ENCODE results near the gene KLC4. TPM values are rescaled to one million over a fixed set of nuclear protein-coding genes. Genes with fewer than 3 reads are reported as not detected.

The KLC4 gene
- total RNA-seq, 6 donors from 2014 or later = 31.2 to 155 (median 37.7) TPM

DNA sequence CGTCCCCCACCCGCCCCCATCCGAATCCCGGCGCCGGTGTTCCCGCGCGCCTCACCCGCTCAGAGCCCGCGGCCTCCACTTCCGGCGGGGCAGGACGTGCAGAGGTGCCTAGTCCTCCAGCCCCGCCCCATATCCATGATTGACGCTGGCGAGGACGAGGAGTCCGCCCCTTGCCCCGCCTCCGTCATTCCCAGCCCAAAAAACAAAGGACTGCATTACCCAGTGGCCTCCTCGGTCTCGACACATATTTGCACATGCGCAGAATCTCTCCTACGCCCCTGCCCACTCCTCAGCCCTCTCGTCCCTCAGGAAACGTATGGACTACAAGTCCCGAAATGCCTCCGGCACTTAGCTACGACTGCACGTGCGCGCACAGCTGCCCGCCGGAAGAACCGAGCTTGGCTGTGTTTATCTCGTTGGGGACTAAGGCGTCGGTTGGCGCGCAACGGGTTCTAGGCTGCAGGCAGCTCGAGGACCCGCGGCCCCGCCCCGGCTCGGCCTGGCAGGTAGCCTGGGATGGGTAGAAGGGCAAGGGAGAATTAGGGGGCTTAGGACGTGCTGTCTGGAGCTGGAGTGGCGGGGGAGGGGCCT, 45.5 kb upstream of the KLC4 start, which contains the start of the genes KLHDC3 and MEA1:
Gene KLHDC3, plus strand, starts transcription at position 407 of the 591 bp plus-strand sequence. CDS start 2,944 bp downstream, outside the sequence.
Gene MEA1, minus strand, starts transcription at position 104 of the 591 bp plus-strand sequence. CDS start 133 bp downstream, outside the sequence.
- H3K4me1 ChIP-seq = peaks cover 36 to 46% (median 41%) of the 10 kb centered on the region in 4 donors

DNA sequence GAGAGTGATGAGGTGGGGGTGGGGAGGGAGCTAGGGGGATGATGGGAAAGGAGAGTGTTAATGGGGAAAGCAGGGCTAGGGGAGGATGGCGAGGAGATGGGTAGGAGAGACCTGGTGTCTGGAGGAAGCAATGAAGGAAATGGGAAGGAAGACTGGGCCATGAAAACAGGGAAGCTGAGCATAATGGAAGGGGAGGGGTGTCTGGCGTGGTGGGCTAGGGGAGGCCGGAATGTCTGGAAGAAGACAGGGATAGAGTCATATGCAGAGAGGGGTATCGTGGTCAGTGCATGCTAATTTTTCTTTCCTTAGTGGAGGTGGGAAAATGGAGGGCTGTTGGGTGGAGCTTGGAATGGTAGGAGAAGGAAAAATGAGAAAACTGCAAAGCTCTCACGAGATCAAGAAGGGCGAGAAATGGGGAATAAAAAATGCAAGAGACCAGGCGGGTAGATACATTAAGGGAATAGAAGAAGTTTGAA, 45.0 kb upstream of the KLC4 start:
- Histone ChIP-seq H3K9me3 (no peaks in the 10 kb centered on the region), H3K27ac (peak overlapping the region; percentile 70 to 91 (median 80)), H3K36me3 (peaks cover 18 to 55% (median 44%) of the 10 kb centered on the region in 4 donors), H3K4me1 (peaks cover 36 to 46% (median 41%) of the 10 kb centered on the region in 4 donors), H3K4me3 (peak overlapping the region; percentile 77 to 97 (median 81)), H3K27me3 (no peaks in the 10 kb centered on the region)
- WGBS, 2 donors = 0 to 1% methylated on average over 7 of the region's 7 CpGs
- DNase-seq (no peak), ATAC-seq (ENCODE audit: low FRiP score in 2 of 2) (no peak)
- TF ChIP-seq POLR2AphosphoS5 (IDR thresholded peaks at IDR 0.05) (no peak), EP300 (IDR thresholded peaks at IDR 0.05) (no peak), POLR2A (IDR thresholded peaks at IDR 0.05) (no peak)
- TF ChIP-seq, protein P1, sequence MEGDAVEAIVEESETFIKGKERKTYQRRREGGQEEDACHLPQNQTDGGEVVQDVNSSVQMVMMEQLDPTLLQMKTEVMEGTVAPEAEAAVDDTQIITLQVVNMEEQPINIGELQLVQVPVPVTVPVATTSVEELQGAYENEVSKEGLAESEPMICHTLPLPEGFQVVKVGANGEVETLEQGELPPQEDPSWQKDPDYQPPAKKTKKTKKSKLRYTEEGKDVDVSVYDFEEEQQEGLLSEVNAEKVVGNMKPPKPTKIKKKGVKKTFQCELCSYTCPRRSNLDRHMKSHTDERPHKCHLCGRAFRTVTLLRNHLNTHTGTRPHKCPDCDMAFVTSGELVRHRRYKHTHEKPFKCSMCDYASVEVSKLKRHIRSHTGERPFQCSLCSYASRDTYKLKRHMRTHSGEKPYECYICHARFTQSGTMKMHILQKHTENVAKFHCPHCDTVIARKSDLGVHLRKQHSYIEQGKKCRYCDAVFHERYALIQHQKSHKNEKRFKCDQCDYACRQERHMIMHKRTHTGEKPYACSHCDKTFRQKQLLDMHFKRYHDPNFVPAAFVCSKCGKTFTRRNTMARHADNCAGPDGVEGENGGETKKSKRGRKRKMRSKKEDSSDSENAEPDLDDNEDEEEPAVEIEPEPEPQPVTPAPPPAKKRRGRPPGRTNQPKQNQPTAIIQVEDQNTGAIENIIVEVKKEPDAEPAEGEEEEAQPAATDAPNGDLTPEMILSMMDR (IDR thresholded peaks at IDR 0.05) = no peak

More for the DNA sequence above, 45.5 kb upstream of the KLC4 start, which contains the start of the genes KLHDC3 and MEA1:
- peak; percentile 98 to 99 for ATAC-seq (ENCODE audit: low FRiP score in 2 of 2)
- TF ChIP-seq POLR2AphosphoS5 (IDR thresholded peaks at IDR 0.05) (peak; percentile 80 to 87), POLR2A (IDR thresholded peaks at IDR 0.05) (peak in 1 of 4 donors; percentile 70)
- TF ChIP-seq, protein P1 (IDR thresholded peaks at IDR 0.05) = no peak
- Histone ChIP-seq H3K27ac (peak within 1 kb of the TSS; percentile 74 to 91 (median 84)), H3K9me3 (no peaks in the 10 kb centered on the region), H3K27me3 (no peaks in the 10 kb centered on the region), H3K4me3 (peak within 1 kb of the TSS; percentile 77 to 97 (median 81)), H3K36me3 (peaks cover 15 to 55% (median 45%) of the 10 kb centered on the region in 4 donors)
- peak; percentile 96 to 100 for DNase-seq
- 1% methylated on average over 22 to 33 of the region's 51 CpGs for WGBS, 2 donors

DNA sequence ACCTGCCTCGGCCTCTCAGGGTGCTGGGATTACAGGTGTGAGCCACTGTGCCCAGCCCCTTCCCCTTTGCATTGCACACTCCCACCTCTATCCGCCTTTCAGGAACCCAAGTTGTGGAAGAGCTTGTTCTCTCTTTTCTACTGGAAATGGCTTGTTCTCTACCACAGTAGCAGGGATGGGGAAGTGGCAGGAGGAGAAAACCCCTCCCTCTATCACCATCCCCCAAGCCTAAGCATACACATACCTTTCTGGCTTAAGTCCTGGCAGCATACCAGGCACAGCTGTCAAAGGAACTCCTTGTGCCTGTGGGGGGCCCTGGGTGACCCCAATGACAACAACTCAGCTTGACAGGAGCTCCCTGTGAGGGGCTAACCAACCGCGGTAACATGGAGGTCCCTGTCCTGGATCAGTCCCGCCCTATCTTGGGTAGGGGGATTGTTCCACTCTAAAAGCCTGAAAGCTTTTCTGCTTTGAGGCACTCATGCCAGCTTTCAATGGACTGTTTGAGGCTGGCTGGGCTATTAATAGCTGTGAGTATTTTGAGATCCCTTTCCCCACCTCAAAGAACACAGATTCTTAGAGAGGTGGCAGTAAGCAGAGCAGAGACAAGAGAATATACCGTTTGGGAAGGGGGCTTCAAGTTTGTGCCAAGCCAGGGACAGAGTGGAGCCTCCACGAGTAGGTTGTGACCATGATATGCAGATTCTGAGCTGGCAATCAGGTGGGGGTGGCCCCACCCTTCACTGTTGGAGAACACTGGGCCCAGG, 43.1 kb upstream of the KLC4 start:
- Histone ChIP-seq H3K36me3 (peaks cover 18 to 42% (median 30%) of the 10 kb centered on the region in 4 donors), H3K27ac (peak overlapping the region in 1 of 4 donors; percentile 26), H3K9me3 (no peaks in the 10 kb centered on the region), H3K4me1 (peaks cover 43 to 53% (median 49%) of the 10 kb centered on the region in 4 donors), H3K4me3 (peak overlapping the region in 1 of 4 donors; percentile 16), H3K27me3 (no peaks in the 10 kb centered on the region)
- DNase-seq (no peak), ATAC-seq (ENCODE audit: low FRiP score in 2 of 2) (no peak)
- 70 to 87% methylated on average over 7 of the region's 7 CpGs for WGBS, 2 donors
- no peak for TF ChIP-seq POLR2A (IDR thresholded peaks at IDR 0.05)
- TF ChIP-seq EP300 (IDR thresholded peaks at IDR 0.05) = no peak
- TF ChIP-seq, protein P1 (IDR thresholded peaks at IDR 0.05) = no peak
- TF ChIP-seq POLR2AphosphoS5 (IDR thresholded peaks at IDR 0.05) = no peak

DNA sequence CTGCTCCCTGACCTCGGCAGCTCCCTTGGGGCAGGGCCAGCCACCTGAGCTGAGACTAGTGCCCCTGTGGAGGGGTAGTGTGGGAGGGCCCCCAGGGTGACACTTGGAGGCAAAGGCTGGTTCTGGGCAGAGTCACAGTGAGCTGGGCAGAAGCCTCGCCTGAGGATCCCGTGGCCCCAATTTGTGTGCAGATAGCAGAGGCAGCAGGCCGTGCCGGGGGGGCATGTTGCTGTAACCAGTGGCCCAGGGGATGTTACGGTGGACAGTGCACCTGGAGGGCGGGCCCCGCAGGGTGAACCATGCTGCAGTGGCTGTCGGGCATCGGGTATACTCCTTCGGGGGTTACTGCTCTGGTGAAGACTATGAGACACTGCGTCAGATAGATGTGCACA, 42.5 kb upstream of the KLC4 start:
- 86 to 95% methylated on average over 9 to 12 of the region's 12 CpGs for WGBS, 2 donors
- ATAC-seq (ENCODE audit: low FRiP score in 2 of 2) (no peak), DNase-seq (peak in 1 of 2 donors; percentile 66)
- H3K27ac ChIP-seq = peak overlapping the region in 1 of 4 donors; percentile 26
- no peak overlapping the region for H3K4me3 ChIP-seq
- peaks cover 18 to 36% (median 25%) of the 10 kb centered on the region in 4 donors for H3K36me3 ChIP-seq
- TF ChIP-seq, protein P1 (IDR thresholded peaks at IDR 0.05) = no peak
- TF ChIP-seq POLR2A (IDR thresholded peaks at IDR 0.05) (no peak), POLR2AphosphoS5 (IDR thresholded peaks at IDR 0.05) (no peak), EP300 (IDR thresholded peaks at IDR 0.05) (no peak)
- H3K27me3 ChIP-seq = no peaks in the 10 kb centered on the region
- peaks cover 43 to 53% (median 49%) of the 10 kb centered on the region in 4 donors for H3K4me1 ChIP-seq
- no peaks in the 10 kb centered on the region for H3K9me3 ChIP-seq
